Esophagus muscularis mucosa (tissue), 4 donors: ENCODE results near the gene CDK14. TPM values are rescaled to one million over a fixed set of nuclear protein-coding genes. Genes with fewer than 3 reads are reported as not detected.

Source experiments
- DNase-seq: peaks from one replicate; pipeline ENCODE4 v3.0.0-alpha.2; 2017; ENCODE audit errors: extremely low spot score
- H3K27ac ChIP-seq, 4 donors: fragments of 200-600 bp; sonication (generic); replicated peaks in 1 of 4; 1 replicate in 3 of 4; 2 replicates in 1 of 4; pipeline ENCODE4 v1.5.1; 2016 to 2019; ENCODE audit warnings: mild to moderate bottlenecking in 1 of 4
- H3K27me3 ChIP-seq, 4 donors: fragments of 200-600 bp; sonication (generic); one replicate each; pipeline versions ENCODE4 v1.5.1 to v1.6.0; 2016 to 2019
- H3K36me3 ChIP-seq, 4 donors: fragments of 200-600 bp; sonication (generic); one replicate each; pipeline ENCODE4 v1.5.1; 2016 to 2019
- H3K4me1 ChIP-seq, 4 donors: fragments of 200-600 bp; sonication (generic); one replicate each; pipeline ENCODE4 v1.5.1; 2016 to 2019
- H3K4me3 ChIP-seq, 4 donors: fragments of 200-600 bp; sonication (generic); 1 replicate in 2 of 4; 2 replicates in 2 of 4; pipeline ENCODE4 v1.5.1; 2016 to 2019; ENCODE audit warnings: mild to moderate bottlenecking in 4 of 4, moderate library complexity in 1 of 4
- H3K9me3 ChIP-seq, 4 donors: fragments of 200-600 bp; sonication (generic); 1 replicate in 3 of 4; 2 replicates in 1 of 4; pipeline ENCODE4 v1.5.1; 2016 to 2019
- EP300 ChIP-seq: sonication (generic); formaldehyde crosslinking; IDR thresholded peaks from one replicate; pipeline ENCODE4 v1.6.1; 2017; ENCODE audit warnings: antibody characterized with exemption
- POLR2A ChIP-seq: fragments of 450-650 bp; IDR thresholded peaks from one replicate; pipeline ENCODE4 v1.6.1; 2017; ENCODE audit warnings: antibody characterized with exemption, moderate library complexity, mild to moderate bottlenecking, low read depth
- POLR2AphosphoS5 ChIP-seq, 2 donors: sonication (generic); formaldehyde crosslinking; IDR thresholded peaks; one replicate each; pipeline ENCODE4 v1.6.1; 2017; ENCODE audit warnings: antibody characterized with exemption in 2 of 2
- WGBS: methylation state at CpG from one replicate; pipeline ENCODE4 v1.1.5; 2018; 5-methylcytosine and 5-hydroxymethylcytosine counted together
- intact Hi-C: fragments of 100-400 bp; cut with DNase I; formaldehyde crosslinking; loops from one replicate; pipeline ENCODE4 v1.15.1; 2023
- total RNA-seq, 4 donors: library from RNA; depleted of rRNA; stranded (reverse); fragments of >200 nt; gene quantifications; one replicate each; pipeline versions ENCODE4 v1.1.0 to v1.2.1, GENCODE V29; 2016
- TF ChIP-seq, protein P1 (sequence below), 3 experiments: fragments of 200-600 bp in 2 of 3; fragments of 450-650 bp in 1 of 3; sonication (generic) in 2 of 3; IDR thresholded peaks; one replicate each; pipeline ENCODE4 v1.5.1; 2017 to 2019; ENCODE audit warnings: antibody characterized with exemption in 3 of 3, mild to moderate bottlenecking in 2 of 3, moderate library complexity in 1 of 3

CDK14 gene
- total RNA-seq, 4 donors from 2014 or later: 9.6 to 17.7 (median 14.3) TPM

DNA sequence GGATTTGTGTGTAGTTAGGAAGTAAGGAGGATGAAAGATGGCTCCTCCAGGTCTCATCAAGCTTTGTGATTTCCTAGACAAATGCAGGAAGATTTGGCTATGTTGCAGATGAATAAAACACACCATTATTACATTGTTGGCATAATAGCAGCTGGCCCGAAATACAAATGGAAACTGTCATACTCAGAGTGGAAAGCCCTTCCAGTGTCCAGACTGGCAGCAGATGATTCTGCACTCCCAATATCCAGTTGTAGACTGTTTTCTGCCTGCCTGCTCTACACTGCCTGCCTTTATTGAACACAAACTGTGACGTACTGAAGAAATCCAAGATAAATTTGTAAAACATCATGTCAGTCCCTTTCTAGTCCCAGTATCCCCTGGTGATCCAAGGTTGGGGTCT is 568.4 kb downstream of the CDK14 start:
- H3K4me1 ChIP-seq: peaks cover 0 to 6% (median 0%) of the 10 kb centered on the region in 4 donors
- DNase-seq: no peak
- TF ChIP-seq POLR2A (no peak), POLR2AphosphoS5 (IDR thresholded peaks at IDR 0.05) (no peak), EP300 (no peak)
- TF ChIP-seq, protein P1, sequence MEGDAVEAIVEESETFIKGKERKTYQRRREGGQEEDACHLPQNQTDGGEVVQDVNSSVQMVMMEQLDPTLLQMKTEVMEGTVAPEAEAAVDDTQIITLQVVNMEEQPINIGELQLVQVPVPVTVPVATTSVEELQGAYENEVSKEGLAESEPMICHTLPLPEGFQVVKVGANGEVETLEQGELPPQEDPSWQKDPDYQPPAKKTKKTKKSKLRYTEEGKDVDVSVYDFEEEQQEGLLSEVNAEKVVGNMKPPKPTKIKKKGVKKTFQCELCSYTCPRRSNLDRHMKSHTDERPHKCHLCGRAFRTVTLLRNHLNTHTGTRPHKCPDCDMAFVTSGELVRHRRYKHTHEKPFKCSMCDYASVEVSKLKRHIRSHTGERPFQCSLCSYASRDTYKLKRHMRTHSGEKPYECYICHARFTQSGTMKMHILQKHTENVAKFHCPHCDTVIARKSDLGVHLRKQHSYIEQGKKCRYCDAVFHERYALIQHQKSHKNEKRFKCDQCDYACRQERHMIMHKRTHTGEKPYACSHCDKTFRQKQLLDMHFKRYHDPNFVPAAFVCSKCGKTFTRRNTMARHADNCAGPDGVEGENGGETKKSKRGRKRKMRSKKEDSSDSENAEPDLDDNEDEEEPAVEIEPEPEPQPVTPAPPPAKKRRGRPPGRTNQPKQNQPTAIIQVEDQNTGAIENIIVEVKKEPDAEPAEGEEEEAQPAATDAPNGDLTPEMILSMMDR (IDR thresholded peaks at IDR 0.05): no peak
- H3K27ac ChIP-seq: no peak overlapping the region
- 73% methylated on average over 2 of the region's 2 CpGs for WGBS
- no peaks in the 10 kb centered on the region for H3K9me3 ChIP-seq
- intact Hi-C loops: no loop called here
- H3K36me3 ChIP-seq: no peaks in the 10 kb centered on the region
- H3K4me3 ChIP-seq: no peak overlapping the region
- H3K27me3 ChIP-seq: no peaks in the 10 kb centered on the region

DNA sequence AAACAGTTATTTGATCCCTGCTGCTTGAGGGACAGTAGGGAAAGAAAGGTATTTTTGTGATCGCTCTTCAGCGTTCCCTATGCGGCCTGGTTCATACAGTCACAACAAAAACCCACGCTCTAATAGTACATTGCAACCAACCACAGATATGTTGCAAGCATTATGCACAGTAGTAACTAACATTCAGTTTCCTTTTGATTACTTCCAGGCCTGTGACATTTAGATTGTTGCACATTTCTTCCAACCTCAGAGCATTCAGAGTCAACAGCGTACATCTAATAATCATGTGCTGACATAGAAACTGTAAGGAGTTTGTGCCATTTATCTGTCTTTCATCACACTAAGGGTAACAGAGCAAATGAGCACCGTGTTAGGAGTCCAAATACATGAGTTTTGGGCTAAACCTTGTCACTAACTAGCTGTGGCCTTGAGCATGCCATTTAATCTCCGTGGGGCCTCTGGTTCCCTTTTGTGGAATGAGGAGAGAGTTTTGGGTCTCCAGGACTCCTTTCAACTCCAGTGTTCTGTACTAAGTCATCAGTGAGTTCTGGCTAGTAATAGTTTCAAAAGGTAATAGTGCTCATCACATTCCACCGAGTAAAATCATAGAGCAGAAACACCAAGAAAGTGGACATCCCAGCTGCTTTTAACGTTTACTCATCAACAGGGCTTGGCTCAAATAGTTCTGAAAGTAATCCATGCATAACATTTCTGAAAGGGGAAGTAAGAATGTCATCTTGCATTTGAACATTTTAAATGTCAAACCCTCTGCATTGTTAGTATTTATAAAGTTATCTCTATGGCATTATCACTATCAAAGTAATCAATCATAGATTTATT is 569.1 kb downstream of the CDK14 start:
- no peak for DNase-seq
- H3K4me3 ChIP-seq: no peak overlapping the region
- peaks cover 0 to 6% (median 0%) of the 10 kb centered on the region in 4 donors for H3K4me1 ChIP-seq
- H3K27me3 ChIP-seq: no peaks in the 10 kb centered on the region
- TF ChIP-seq, protein P1 (IDR thresholded peaks at IDR 0.05): no peak
- TF ChIP-seq EP300 (no peak), POLR2A (no peak), POLR2AphosphoS5 (IDR thresholded peaks at IDR 0.05) (no peak)
- WGBS: 68% methylated on average over 9 of the region's 9 CpGs
- intact Hi-C loops: no loop called here
- no peaks in the 10 kb centered on the region for H3K36me3 ChIP-seq
- no peaks in the 10 kb centered on the region for H3K9me3 ChIP-seq
- H3K27ac ChIP-seq: no peak overlapping the region

- no peak for TF ChIP-seq POLR2A
- TF ChIP-seq, protein P1 (IDR thresholded peaks at IDR 0.05): no peak
- TF ChIP-seq EP300: no peak
- no peak for TF ChIP-seq POLR2AphosphoS5 (IDR thresholded peaks at IDR 0.05)
- intact Hi-C loops: no loop called here
- no peak overlapping the region for H3K27ac ChIP-seq
- H3K27me3 ChIP-seq: no peaks in the 10 kb centered on the region
- no peaks in the 10 kb centered on the region for H3K36me3 ChIP-seq
- peaks cover 0 to 6% (median 0%) of the 10 kb centered on the region in 4 donors for H3K4me1 ChIP-seq
- 79% methylated on average over 1 of the region's 1 CpG for WGBS
- no peak for DNase-seq
- H3K9me3 ChIP-seq: no peaks in the 10 kb centered on the region
- no peak overlapping the region for H3K4me3 ChIP-seq
These were observed 569.7 kb downstream of the CDK14 start for GRCh38 chr7:91165846-91166230.

DNA sequence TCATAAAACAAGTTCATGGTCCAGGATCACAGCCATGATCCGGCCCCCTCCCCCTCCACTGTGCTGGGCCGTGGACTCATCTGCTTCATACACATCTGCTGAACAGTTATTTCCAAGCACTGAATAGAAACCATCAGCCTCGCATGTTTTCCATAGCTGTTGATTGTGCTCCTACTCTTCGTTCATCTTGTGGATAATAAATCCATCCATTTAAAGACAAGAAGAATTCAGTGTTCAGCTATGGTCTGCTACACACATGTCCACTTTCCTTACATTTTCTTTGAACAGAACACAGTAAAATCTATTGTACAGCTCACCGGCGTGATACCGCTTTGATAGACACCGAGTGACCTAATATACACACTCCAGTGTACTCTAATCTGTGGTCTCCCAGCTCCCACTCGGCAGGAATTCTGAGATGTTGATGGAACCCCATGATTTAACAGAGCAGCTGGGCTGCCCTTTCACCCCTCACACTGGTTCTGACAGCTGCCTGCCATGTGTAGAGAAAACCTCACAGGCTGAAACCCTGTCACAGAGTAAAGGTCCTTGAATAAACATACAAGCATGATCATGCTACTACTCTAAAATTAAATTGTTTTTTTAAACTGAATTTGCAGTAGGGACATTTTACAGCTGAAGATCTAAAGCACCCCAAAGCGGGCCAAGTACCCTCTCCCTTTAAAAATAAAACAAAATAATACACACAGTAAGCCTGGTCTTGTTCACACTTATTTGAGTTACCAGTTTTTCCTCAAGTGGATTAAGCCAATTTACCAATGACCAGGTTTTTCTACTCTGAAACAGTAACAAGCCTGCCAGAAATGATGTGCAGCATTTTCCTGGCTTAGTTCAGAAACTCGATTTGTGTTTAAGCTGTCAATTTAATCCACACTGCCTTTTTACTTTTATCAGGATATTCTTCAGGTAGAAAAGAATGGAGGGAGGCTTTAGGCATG is 573.0 kb downstream of the CDK14 start:
- no peak for DNase-seq
- intact Hi-C loops: no loop called here
- 72% methylated on average over 11 of the region's 11 CpGs for WGBS
- H3K36me3 ChIP-seq: no peaks in the 10 kb centered on the region
- TF ChIP-seq POLR2A (no peak), EP300 (no peak), POLR2AphosphoS5 (IDR thresholded peaks at IDR 0.05) (no peak)
- TF ChIP-seq, protein P1 (IDR thresholded peaks at IDR 0.05): no peak
- peaks cover 0 to 6% (median 0%) of the 10 kb centered on the region in 4 donors for H3K4me1 ChIP-seq
- no peak overlapping the region for H3K4me3 ChIP-seq
- no peaks in the 10 kb centered on the region for H3K9me3 ChIP-seq
- H3K27me3 ChIP-seq: no peaks in the 10 kb centered on the region
- H3K27ac ChIP-seq: no peak overlapping the region
